HL-60 (cell line): ENCODE results near the gene TPD52L1.

ENCODE experiments used
- CTCF ChIP-seq: IDR thresholded peaks from one replicate; pipeline ENCODE4 v1.5.1; 2011; ENCODE audit warnings: low read length, control low read depth, inconsistent platforms; ENCODE audit not compliant: insufficient read depth
- POLR2AphosphoS5 ChIP-seq: IDR thresholded peaks from 2 replicates; pipeline ENCODE4 v1.6.1; 2012; ENCODE audit warnings: low read depth
- REST ChIP-seq: IDR thresholded peaks from 2 replicates; pipeline ENCODE4 v1.6.1; 2012; ENCODE audit warnings: low read depth; ENCODE audit not compliant: insufficient replicate concordance
- SPI1 ChIP-seq: IDR thresholded peaks from 2 replicates; pipeline ENCODE4 v1.6.1; 2012; ENCODE audit warnings: low read depth, mild to moderate bottlenecking, borderline replicate concordance

- TF ChIP-seq CTCF (no peak), POLR2AphosphoS5 (no peak), REST (no peak), SPI1 (no peak)
Measured at GRCh38 chr6:125271486-125272159, 118.0 kb downstream of the TPD52L1 start.
